Erythroblast (primary cell): ENCODE data around the gene GMDS.

Source experiments
- GATA1 ChIP-seq: IDR thresholded peaks from 2 replicates; pipeline ENCODE4 v1.6.1; 2011; ENCODE audit warnings: low read depth, mild to moderate bottlenecking, control low read depth, low read length, moderate library complexity
- POLR2A ChIP-seq: IDR thresholded peaks from 2 replicates; pipeline ENCODE4 v1.6.1; 2011; ENCODE audit warnings: mild to moderate bottlenecking, low read length

- no peak for TF ChIP-seq POLR2A
- no peak for TF ChIP-seq GATA1
Observed at GRCh38 chr6:1595271-1596087, 649.9 kb downstream of the GMDS start.
